Activated naive CD4-positive, alpha-beta T cell treated with anti-CD3 and anti-CD28 coated beads for 36 hours (primary cell): ENCODE measurements around the gene NDUFS6. TPM values are rescaled to one million over a fixed set of nuclear protein-coding genes. Genes with fewer than 3 reads are reported as not detected.
"Not testable (repeated sequence)": the region's sequence is repeated elsewhere in the genome, so short reads cannot be mapped to it uniquely, and the experiment has no call there.

Experiments used
- CTCF ChIA-PET: fragments of 350-600 bp; sonication (Branson Sonifier 250); formaldehyde crosslinking; loops from one replicate; lab custom pipeline; 2021; ENCODE audit warnings: antibody characterized with exemption; lab: Charles Lee
- DNase-seq: peaks from one replicate; pipeline ENCODE4 v3.0.0-alpha.2; 2020
- H3K27ac Mint-ChIP-seq: one replicate; pipeline ENCODE4 v1.8.0; 2021; ENCODE audit warnings: mild to moderate bottlenecking, mixed read lengths
- H3K27me3 Mint-ChIP-seq: one replicate; pipeline ENCODE4 v1.8.0; 2021; ENCODE audit warnings: low read depth, mixed read lengths
- H3K36me3 Mint-ChIP-seq: one replicate; pipeline ENCODE4 v1.8.0; 2021; ENCODE audit warnings: low read depth, mixed read lengths
- H3K4me1 Mint-ChIP-seq: one replicate; pipeline ENCODE4 v1.8.0; 2021; ENCODE audit warnings: low read depth, mixed read lengths
- H3K4me3 Mint-ChIP-seq: one replicate; pipeline ENCODE4 v1.8.0; 2021; ENCODE audit warnings: mild to moderate bottlenecking, moderate library complexity, mixed read lengths
- H3K9me3 Mint-ChIP-seq: one replicate; pipeline ENCODE4 v1.8.0; 2021; ENCODE audit warnings: mixed read lengths
- intact Hi-C: fragments of 100-400 bp; cut with micrococcal nuclease; formaldehyde crosslinking; loops from one replicate; pipeline ENCODE4 v1.15.1; 2023
- total RNA-seq, 2 experiments: library from RNA; stranded (reverse); gene quantifications; one replicate each; pipeline ENCODE4 v1.2.3, GENCODE V29; 2021

NDUFS6 gene
- total RNA-seq, 2 experiments from 2014 or later = 39.5 to 44.6 TPM

DNA sequence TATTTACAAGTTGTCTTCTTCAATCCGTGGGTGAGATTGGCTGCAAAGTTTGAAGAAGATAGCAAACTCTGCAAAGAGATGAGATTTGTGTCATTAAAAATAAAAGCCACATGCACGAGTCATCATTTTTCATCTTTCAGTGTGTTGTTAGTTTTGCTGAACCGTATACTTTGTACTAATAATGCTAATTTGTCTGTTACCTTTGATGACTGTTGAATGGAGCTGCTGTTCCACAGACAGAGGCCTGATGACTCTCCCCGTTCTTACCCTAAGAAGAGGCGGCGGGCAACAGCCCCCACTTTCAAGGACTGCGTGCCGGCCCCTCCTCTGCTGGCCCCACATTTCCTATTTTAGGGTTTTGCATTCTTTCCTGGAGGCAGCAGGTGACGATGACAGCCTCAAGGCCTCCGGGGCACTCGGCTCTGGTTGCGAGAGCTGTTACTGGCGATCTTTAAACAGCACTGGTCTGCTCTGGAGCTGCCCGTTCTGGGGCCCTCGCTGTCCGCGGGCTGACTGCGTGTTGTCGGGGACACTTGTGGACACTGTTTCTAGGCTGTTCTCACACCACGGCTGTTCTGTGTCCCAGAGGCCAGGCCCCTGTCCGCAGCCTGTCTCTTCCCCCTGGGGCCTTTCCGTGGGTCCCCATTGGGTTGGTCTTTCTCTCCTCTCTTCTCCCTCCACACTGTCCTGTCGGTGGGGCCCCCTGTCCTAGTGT is 35.1 kb downstream of the NDUFS6 start:
- H3K9me3 Mint-ChIP-seq = no peaks in the 10 kb centered on the region

DNA sequence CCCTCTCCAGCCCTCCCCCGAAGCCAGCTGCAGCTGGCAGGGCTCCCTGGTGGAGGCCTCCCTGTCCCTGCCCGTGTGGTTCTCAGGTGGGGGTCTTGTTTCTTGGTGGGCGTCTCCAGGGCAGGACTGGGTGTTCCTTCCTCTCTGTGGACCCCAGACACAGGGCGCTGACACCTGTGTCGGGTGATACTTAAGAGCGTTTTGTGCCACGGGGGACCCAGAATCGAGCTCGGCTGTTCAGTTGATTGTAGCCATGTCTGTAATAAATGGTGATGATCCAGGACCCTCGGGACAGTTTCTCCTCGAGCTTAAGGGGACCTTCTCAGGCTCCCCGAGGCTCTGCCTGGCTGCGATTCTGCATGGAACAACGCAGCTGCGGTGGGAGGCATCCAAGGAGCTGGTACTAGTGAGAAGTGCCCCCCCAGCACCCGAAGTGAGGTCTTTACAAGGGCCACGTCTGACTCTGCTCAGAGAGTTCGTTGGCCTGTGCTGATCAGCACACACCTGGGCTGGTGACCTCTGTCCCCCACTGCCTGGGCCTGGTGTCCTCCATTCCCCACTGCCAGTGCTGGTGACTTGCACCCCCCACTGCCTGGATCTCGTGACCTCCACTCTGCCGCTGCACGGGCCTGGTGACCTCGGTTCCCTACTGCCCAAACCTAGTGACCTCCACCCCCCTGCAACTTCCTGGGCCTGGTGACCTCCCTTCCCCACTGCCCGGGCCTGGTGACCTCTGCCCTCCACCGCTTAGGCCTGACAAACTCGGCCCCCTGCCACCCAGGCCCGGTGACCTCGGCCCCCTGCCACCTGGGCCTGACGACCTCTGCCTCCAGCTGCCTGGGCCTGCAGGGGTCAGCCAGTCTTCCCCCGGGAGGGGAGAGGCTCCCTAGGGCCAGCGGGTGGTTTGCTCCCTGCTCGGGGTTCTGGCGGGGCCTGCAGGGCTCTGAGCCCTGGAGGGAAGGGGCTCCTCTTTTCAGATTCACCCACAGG is 36.0 kb downstream of the NDUFS6 start:
- H3K4me3 Mint-ChIP-seq = no peak overlapping the region
- intact Hi-C loops = no loop called here
- no peaks in the 10 kb centered on the region for H3K9me3 Mint-ChIP-seq
- H3K27ac Mint-ChIP-seq = no peak overlapping the region
- peaks cover 19% of the 10 kb centered on the region for H3K27me3 Mint-ChIP-seq
- CTCF ChIA-PET = no interaction called here
- no peak for DNase-seq
- H3K36me3 Mint-ChIP-seq = no peaks in the 10 kb centered on the region
- H3K4me1 Mint-ChIP-seq = no peaks in the 10 kb centered on the region

More for the DNA sequence above, 35.1 kb downstream of the NDUFS6 start:
- Mint-ChIP-seq H3K4me1 (no peaks in the 10 kb centered on the region), H3K27ac (no peak overlapping the region), H3K4me3 (no peak overlapping the region), H3K27me3 (peaks cover 14% of the 10 kb centered on the region), H3K36me3 (no peaks in the 10 kb centered on the region)
- CTCF ChIA-PET = no interaction called here
- intact Hi-C loops = no loop called here
- no peak for DNase-seq

GRCh38 chr5:1838013-1838412 is 36.8 kb downstream of the NDUFS6 start:
- Mint-ChIP-seq H3K27me3 (peaks cover 23% of the 10 kb centered on the region), H3K27ac (no peak overlapping the region), H3K4me3 (no peak overlapping the region), H3K9me3 (no peaks in the 10 kb centered on the region), H3K4me1 (no peaks in the 10 kb centered on the region), H3K36me3 (no peaks in the 10 kb centered on the region)
- DNase-seq = no peak
- intact Hi-C loops = no loop called here
- CTCF ChIA-PET = no interaction called here

- no peak overlapping the region for H3K4me3 Mint-ChIP-seq
- no peak overlapping the region for H3K27ac Mint-ChIP-seq
- no peaks in the 10 kb centered on the region for H3K36me3 Mint-ChIP-seq
- no peaks in the 10 kb centered on the region for H3K9me3 Mint-ChIP-seq
- no peak for DNase-seq
- intact Hi-C loops = no loop called here
- no peaks in the 10 kb centered on the region for H3K4me1 Mint-ChIP-seq
- CTCF ChIA-PET = no interaction called here
- H3K27me3 Mint-ChIP-seq = peaks cover 23% of the 10 kb centered on the region
Measured at GRCh38 chr5:1840071-1840547, 38.9 kb downstream of the NDUFS6 start.

DNA sequence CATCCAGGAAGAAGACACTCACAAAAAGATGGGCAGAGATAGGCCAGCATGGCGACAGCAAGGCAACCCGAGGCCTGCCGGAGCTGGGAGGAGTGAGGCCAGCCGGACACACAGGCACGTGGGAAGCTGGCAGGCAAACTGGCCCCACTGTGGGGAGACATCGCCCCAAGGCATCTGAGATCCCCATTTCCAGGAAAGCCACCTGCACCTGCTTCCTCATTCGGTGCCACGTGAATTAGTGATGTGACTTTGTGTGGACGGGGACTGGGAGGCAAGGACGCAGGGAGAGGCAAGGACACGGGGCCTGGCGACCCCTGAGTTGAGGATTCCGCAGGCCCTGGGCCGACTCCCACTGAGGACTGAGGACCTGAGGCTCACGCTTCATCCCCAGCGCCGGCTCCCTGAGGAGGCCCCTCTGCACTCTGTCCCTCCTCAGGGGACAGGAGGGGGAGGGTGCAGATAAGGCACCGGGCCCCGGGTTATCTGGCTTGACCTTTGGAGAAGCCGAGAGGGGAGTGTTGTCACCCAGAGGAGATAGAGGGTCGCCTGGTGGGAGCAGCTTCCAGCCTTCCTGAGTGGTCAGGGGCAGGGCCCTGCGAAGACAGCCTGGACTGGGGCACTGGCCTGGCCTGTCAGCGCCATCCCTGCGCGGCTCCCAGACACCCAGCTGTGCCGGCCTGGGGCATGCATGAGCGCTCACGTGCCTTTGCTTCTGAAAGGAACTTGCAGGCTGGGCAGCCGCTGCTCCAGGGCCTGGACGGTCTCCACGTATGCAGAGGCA is 39.7 kb downstream of the NDUFS6 start:
- H3K9me3 Mint-ChIP-seq = no peaks in the 10 kb centered on the region
- H3K36me3 Mint-ChIP-seq = no peaks in the 10 kb centered on the region
- no peak for DNase-seq
- H3K27me3 Mint-ChIP-seq = peaks cover 23% of the 10 kb centered on the region
- no peak overlapping the region for H3K27ac Mint-ChIP-seq
- CTCF ChIA-PET = no interaction called here
- intact Hi-C loops = no loop called here
- no peaks in the 10 kb centered on the region for H3K4me1 Mint-ChIP-seq
- H3K4me3 Mint-ChIP-seq = no peak overlapping the region

GRCh38 chr5:1842004-1842819 is 41.0 kb downstream of the NDUFS6 start:
- Mint-ChIP-seq H3K4me1 (no peaks in the 10 kb centered on the region), H3K9me3 (no peaks in the 10 kb centered on the region), H3K4me3 (no peak overlapping the region), H3K27me3 (peaks cover 23% of the 10 kb centered on the region), H3K36me3 (no peaks in the 10 kb centered on the region), H3K27ac (no peak overlapping the region)
- CTCF ChIA-PET = no interaction called here
- no peak for DNase-seq
- intact Hi-C loops = no loop called here

GRCh38 chr5:1843761-1844160 is 42.6 kb downstream of the NDUFS6 start:
- H3K36me3 Mint-ChIP-seq, H3K4me3 Mint-ChIP-seq, H3K27ac Mint-ChIP-seq, H3K9me3 Mint-ChIP-seq, CTCF ChIA-PET, intact Hi-C loops, H3K4me1 Mint-ChIP-seq, DNase-seq: not testable (repeated sequence)
- H3K27me3 Mint-ChIP-seq = peaks cover 33% of the 10 kb centered on the region

DNA sequence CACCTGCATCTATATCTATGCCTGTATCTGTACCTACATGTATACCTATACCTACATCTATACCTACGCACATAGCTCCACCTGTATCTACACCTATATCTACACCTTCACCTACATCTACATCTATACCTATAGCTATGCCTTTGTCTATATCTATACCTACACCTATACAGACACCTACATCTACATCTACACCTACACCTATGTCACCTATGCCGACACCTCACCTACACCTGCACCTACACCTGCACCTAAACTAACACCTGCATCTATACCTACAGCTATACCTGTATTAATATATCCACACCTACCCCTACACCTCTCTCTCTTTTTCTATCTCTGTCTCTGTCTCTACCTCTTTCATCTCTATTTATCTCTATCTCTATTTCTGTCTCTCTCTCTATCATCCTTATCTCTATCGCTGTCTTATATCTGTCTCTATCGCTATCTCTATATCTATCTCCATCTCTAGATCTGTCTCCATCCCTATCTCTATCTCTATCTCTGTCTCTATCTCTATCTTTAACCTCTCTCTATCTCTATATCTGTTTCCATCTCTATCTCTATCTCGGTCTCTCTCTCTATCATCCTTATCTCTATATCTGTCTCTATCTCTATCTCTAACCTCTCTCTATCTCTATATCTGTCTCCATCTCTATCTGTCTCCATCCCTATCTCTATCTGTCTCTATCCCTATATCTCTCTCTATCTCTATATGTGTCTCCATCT is 43.7 kb downstream of the NDUFS6 start:
- H3K27me3 Mint-ChIP-seq = peaks cover 35% of the 10 kb centered on the region
- H3K36me3 Mint-ChIP-seq = no peaks in the 10 kb centered on the region
- CTCF ChIA-PET = no interaction called here
- intact Hi-C loops = no loop called here
- H3K4me1 Mint-ChIP-seq = no peaks in the 10 kb centered on the region
- H3K9me3 Mint-ChIP-seq = no peaks in the 10 kb centered on the region
- no peak for DNase-seq
- no peak overlapping the region for H3K4me3 Mint-ChIP-seq
- H3K27ac Mint-ChIP-seq = no peak overlapping the region

DNA sequence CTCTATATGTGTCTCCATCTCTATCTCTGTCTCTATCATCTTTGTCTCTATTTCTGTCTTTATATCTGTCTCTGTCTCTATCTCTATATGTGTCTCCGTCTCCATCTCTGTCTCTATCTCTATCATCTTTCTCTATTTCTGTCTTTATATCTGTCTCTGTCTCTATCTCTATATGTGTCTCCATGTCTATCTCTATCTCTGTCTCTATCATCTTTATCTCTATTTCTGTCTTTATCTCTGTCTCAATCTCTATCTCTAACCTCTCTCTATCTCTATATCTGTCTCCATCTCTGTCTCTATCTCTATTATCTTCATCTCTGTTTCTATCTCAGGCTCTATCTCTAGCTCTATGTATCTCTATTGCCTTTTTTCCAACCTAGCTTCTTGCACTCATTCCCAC is 44.5 kb downstream of the NDUFS6 start:
- Mint-ChIP-seq H3K9me3 (no peaks in the 10 kb centered on the region), H3K4me3 (no peak overlapping the region), H3K27me3 (peaks cover 38% of the 10 kb centered on the region), H3K4me1 (no peaks in the 10 kb centered on the region), H3K27ac (no peak overlapping the region), H3K36me3 (no peaks in the 10 kb centered on the region)
- DNase-seq = no peak
- intact Hi-C loops = no loop called here
- CTCF ChIA-PET = no interaction called here

DNA sequence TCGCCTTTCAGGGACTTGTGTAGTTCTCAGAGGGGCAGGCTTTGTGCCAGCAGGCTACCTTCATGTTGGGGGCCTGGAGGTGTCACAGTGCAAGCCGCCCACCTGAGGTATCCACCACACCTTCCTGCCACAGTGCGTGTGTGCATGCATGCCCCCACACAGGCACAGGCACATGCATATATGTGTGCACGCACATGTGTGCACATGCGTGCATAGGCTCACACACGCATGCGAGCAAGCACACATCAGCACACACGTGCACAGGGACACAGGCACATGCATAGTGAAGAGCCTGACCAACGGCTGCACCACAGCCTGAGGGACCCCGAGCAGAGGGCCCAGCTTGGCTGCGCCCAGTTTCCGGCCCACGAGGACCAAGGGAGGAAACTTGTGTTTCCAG is 45.4 kb downstream of the NDUFS6 start:
- no peak overlapping the region for H3K27ac Mint-ChIP-seq
- no peaks in the 10 kb centered on the region for H3K9me3 Mint-ChIP-seq
- CTCF ChIA-PET = no interaction called here
- no peaks in the 10 kb centered on the region for H3K36me3 Mint-ChIP-seq
- no peak for DNase-seq
- H3K4me3 Mint-ChIP-seq = no peak overlapping the region
- intact Hi-C loops = no loop called here
- peaks cover 40% of the 10 kb centered on the region for H3K27me3 Mint-ChIP-seq
- no peaks in the 10 kb centered on the region for H3K4me1 Mint-ChIP-seq

DNA sequence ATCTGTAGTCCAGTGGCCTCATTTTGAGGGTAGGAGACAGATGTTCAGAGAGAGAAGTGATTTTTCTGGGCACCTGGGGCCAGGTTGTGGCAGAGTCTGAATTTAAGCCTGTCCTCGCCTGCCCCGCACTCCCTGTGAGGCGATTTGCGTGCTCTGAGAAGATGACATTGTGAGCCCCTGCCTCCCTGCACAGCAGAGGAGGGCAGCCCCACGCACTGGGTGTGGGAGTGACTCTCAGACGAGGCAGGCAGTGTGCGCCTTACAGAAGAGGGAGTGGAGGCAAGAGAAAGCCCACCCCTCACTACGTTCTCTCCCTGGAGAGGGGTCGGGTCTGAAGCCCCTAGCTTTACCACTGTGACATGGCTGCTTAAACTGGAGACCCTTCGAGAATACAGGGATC is 45.8 kb downstream of the NDUFS6 start:
- H3K4me1 Mint-ChIP-seq = no peaks in the 10 kb centered on the region
- no peaks in the 10 kb centered on the region for H3K36me3 Mint-ChIP-seq
- intact Hi-C loops = no loop called here
- CTCF ChIA-PET = no interaction called here
- H3K27ac Mint-ChIP-seq = no peak overlapping the region
- no peaks in the 10 kb centered on the region for H3K9me3 Mint-ChIP-seq
- no peak for DNase-seq
- no peak overlapping the region for H3K4me3 Mint-ChIP-seq
- peaks cover 38% of the 10 kb centered on the region for H3K27me3 Mint-ChIP-seq
